Osteoblast (primary cell): Measurements from ENCODE around the gene RGS13. TPM values are rescaled to one million over a fixed set of nuclear protein-coding genes. Genes with fewer than 3 reads are reported as not detected.

ENCODE experiments used
- DNase-seq: peaks from one replicate; pipeline ENCODE4 v3.0.0; 2011; ENCODE audit warnings: low spot score, mixed read lengths; ENCODE audit not compliant: insufficient read length; ENCODE audit errors: missing footprints
- H2AFZ ChIP-seq: 2 replicates; pipeline ENCODE4 v1.6.0; 2011; ENCODE audit warnings: mild to moderate bottlenecking, low read length
- H3K27ac ChIP-seq: 2 replicates; pipeline ENCODE4 v1.5.1; 2011; ENCODE audit warnings: mild to moderate bottlenecking, low read depth, low read length, moderate library complexity
- H3K27me3 ChIP-seq: 2 replicates; pipeline ENCODE4 v1.6.0; 2012; ENCODE audit warnings: mild to moderate bottlenecking, control low read depth, inconsistent platforms, low read length, moderate library complexity; ENCODE audit not compliant: insufficient read depth
- H3K36me3 ChIP-seq: 2 replicates; pipeline ENCODE4 v1.5.1; 2011; ENCODE audit warnings: mild to moderate bottlenecking, low read length, control low read depth, moderate library complexity; ENCODE audit not compliant: insufficient read depth
- H3K4me1 ChIP-seq: 2 replicates; pipeline ENCODE4 v1.5.1; 2011; ENCODE audit warnings: mild to moderate bottlenecking, low read length, control low read depth, moderate library complexity; ENCODE audit not compliant: insufficient read depth
- H3K4me2 ChIP-seq: 2 replicates; pipeline ENCODE4 v1.6.0; 2011; ENCODE audit warnings: mild to moderate bottlenecking, low read length; ENCODE audit not compliant: insufficient read depth
- H3K4me3 ChIP-seq: fragments of 200-600 bp; sonication (generic); 3 replicates; pipeline ENCODE4 v1.5.1; 2012; ENCODE audit warnings: mild to moderate bottlenecking, low read length, inconsistent platforms; ENCODE audit not compliant: insufficient read depth
- H3K79me2 ChIP-seq: 2 replicates; pipeline ENCODE4 v1.6.0; 2012; ENCODE audit warnings: mild to moderate bottlenecking, low read length, control low read depth, inconsistent platforms; ENCODE audit not compliant: insufficient read depth
- H3K9me3 ChIP-seq: 2 replicates; pipeline ENCODE4 v1.5.1; 2011; ENCODE audit warnings: low read depth, low read length, control low read depth
- H4K20me1 ChIP-seq: 2 replicates; pipeline ENCODE4 v1.6.0; 2012; ENCODE audit warnings: mild to moderate bottlenecking, low read length, control low read depth; ENCODE audit not compliant: insufficient read depth
- CTCF ChIP-seq: IDR thresholded peaks from 2 replicates; pipeline ENCODE4 v1.5.1; 2011; ENCODE audit warnings: mild to moderate bottlenecking, low read depth, low read length, moderate library complexity; ENCODE audit errors: extremely low read depth
- total RNA-seq: library from RNA; depleted of rRNA; stranded (reverse); fragments of >200 nt; gene quantifications from 2 replicates; pipeline ENCODE4 v1.2.3, GENCODE V29; 2012

Gene RGS13
- total RNA-seq, 1 donor: not detected

GRCh38 chr1:192630521-192631287, 5.2 kb upstream of the RGS13 start:
- Histone ChIP-seq H3K36me3 (no peaks in the 10 kb centered on the region), H3K4me3 (no peak overlapping the region), H2AFZ (no peak overlapping the region), H3K9me3 (no peaks in the 10 kb centered on the region), H3K4me2 (no peak overlapping the region), H3K27me3 (no peaks in the 10 kb centered on the region), H3K4me1 (no peaks in the 10 kb centered on the region), H3K27ac (no peak overlapping the region), H3K79me2 (no peaks in the 10 kb centered on the region), H4K20me1 (no peaks in the 10 kb centered on the region)
- no peak for DNase-seq
- TF ChIP-seq CTCF: no peak

GRCh38 chr1:192631749-192632148, 4.2 kb upstream of the RGS13 start:
- no peak overlapping the region for H3K4me2 ChIP-seq
- H3K27me3 ChIP-seq: no peaks in the 10 kb centered on the region
- no peaks in the 10 kb centered on the region for H3K9me3 ChIP-seq
- H3K79me2 ChIP-seq: no peaks in the 10 kb centered on the region
- no peak for DNase-seq
- H3K27ac ChIP-seq: no peak overlapping the region
- H2AFZ ChIP-seq: no peak overlapping the region
- no peaks in the 10 kb centered on the region for H3K36me3 ChIP-seq
- H3K4me3 ChIP-seq: no peak overlapping the region
- no peaks in the 10 kb centered on the region for H3K4me1 ChIP-seq
- TF ChIP-seq CTCF: no peak
- no peaks in the 10 kb centered on the region for H4K20me1 ChIP-seq

GRCh38 chr1:192632188-192632587, 3.8 kb upstream of the RGS13 start:
- no peak for TF ChIP-seq CTCF
- Histone ChIP-seq H3K79me2 (no peaks in the 10 kb centered on the region), H3K36me3 (no peaks in the 10 kb centered on the region), H3K9me3 (no peaks in the 10 kb centered on the region), H2AFZ (no peak overlapping the region), H3K4me3 (no peak overlapping the region), H3K27me3 (no peaks in the 10 kb centered on the region), H3K4me2 (no peak overlapping the region), H3K27ac (no peak overlapping the region), H3K4me1 (no peaks in the 10 kb centered on the region), H4K20me1 (no peaks in the 10 kb centered on the region)
- DNase-seq: no peak

- no peaks in the 10 kb centered on the region for H3K9me3 ChIP-seq
- H3K36me3 ChIP-seq: no peaks in the 10 kb centered on the region
- H4K20me1 ChIP-seq: no peaks in the 10 kb centered on the region
- H3K4me3 ChIP-seq: no peak overlapping the region
- H3K27ac ChIP-seq: no peak overlapping the region
- no peaks in the 10 kb centered on the region for H3K27me3 ChIP-seq
- TF ChIP-seq CTCF: no peak
- H3K4me1 ChIP-seq: no peaks in the 10 kb centered on the region
- no peak for DNase-seq
- H3K79me2 ChIP-seq: no peaks in the 10 kb centered on the region
- peak overlapping the region; percentile 41 for H3K4me2 ChIP-seq
- H2AFZ ChIP-seq: peak overlapping the region; percentile 56
Observed at GRCh38 chr1:192632641-192633532, 3.1 kb upstream of the RGS13 start.
